Measurements from ENCODE around the gene ACTN4.

Gene ACTN4

DNA sequence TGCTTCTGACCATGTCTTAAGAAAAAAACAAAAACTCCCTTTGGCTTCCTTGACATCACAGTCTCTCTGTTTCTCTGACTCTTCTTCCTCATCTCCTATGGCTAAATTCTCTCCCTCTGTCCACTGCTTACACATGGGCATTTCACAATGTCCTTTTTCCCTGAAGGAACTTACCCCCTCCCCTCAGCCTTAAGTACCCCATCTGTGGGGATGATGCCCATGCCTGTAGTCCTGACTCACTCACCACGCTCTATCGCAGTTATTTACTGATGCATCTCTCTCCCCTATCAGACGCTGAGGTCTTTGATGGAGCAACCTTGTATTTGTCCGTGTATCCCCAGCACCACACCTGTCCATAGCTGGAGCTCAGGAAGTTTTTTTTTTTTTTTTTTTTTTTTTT is 32.4 kb downstream of the ACTN4 start:
- H3F3A ChIP-seq (ENCODE audit: low read depth) = no peaks in the 10 kb centered on the region
- H3K9me3 ChIP-seq (ENCODE audit: insufficient read depth, low read depth, low read length) = no peaks in the 10 kb centered on the region
- no peaks in the 10 kb centered on the region for H3K9me2 ChIP-seq (replicated peaks; ENCODE audit: low read depth, low read length)
- H3K27me3 ChIP-seq (ENCODE audit: insufficient read depth, low read length, poor library complexity, severe bottlenecking) = no peaks in the 10 kb centered on the region
- peaks cover 35% of the 10 kb centered on the region for H4K20me1 ChIP-seq (ENCODE audit: insufficient read depth, low read length, poor library complexity, severe bottlenecking)
- peaks cover 18% of the 10 kb centered on the region; the same call in 1 of the 2 replicates for H3K36me3 ChIP-seq (ENCODE audit: insufficient read depth, low read length)
- no peak overlapping the region for H2AFZ ChIP-seq (ENCODE audit: low read length)
- peaks cover 84% of the 10 kb centered on the region for H3K4me1 ChIP-seq (ENCODE audit: insufficient read depth, low read length, poor library complexity, severe bottlenecking)
- H3K9ac ChIP-seq (ENCODE audit: low read depth, low read length, poor library complexity, severe bottlenecking) = no peak overlapping the region
- H3K79me2 ChIP-seq (ENCODE audit: insufficient read depth, low read length) = peaks cover 100% of the 10 kb centered on the region
- no peak overlapping the region for H3K4me2 ChIP-seq (ENCODE audit: low read depth, low read length, poor library complexity, severe bottlenecking)
- H3K4me3 ChIP-seq (ENCODE audit: low read length, poor library complexity, severe bottlenecking) = no peak overlapping the region
- TF ChIP-seq EZH2phosphoT487 (IDR thresholded peaks at IDR 0.05; ENCODE audit: borderline replicate concordance) = no peak
- TF ChIP-seq, protein P1, sequence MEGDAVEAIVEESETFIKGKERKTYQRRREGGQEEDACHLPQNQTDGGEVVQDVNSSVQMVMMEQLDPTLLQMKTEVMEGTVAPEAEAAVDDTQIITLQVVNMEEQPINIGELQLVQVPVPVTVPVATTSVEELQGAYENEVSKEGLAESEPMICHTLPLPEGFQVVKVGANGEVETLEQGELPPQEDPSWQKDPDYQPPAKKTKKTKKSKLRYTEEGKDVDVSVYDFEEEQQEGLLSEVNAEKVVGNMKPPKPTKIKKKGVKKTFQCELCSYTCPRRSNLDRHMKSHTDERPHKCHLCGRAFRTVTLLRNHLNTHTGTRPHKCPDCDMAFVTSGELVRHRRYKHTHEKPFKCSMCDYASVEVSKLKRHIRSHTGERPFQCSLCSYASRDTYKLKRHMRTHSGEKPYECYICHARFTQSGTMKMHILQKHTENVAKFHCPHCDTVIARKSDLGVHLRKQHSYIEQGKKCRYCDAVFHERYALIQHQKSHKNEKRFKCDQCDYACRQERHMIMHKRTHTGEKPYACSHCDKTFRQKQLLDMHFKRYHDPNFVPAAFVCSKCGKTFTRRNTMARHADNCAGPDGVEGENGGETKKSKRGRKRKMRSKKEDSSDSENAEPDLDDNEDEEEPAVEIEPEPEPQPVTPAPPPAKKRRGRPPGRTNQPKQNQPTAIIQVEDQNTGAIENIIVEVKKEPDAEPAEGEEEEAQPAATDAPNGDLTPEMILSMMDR (conservative IDR thresholded peaks at IDR 0.05; ENCODE audit: low read length) = no peak

GRCh38 chr19:38682195-38682867 is 34.9 kb downstream of the ACTN4 start:
- H3K4me1 ChIP-seq (ENCODE audit: insufficient read depth, low read length, poor library complexity, severe bottlenecking) = peaks cover 88% of the 10 kb centered on the region
- peak overlapping the region; percentile 17 for H3K9ac ChIP-seq (ENCODE audit: low read depth, low read length, poor library complexity, severe bottlenecking)
- no peak overlapping the region for H3K4me3 ChIP-seq (ENCODE audit: low read length, poor library complexity, severe bottlenecking)
- H3K9me2 ChIP-seq (replicated peaks; ENCODE audit: low read depth, low read length) = no peaks in the 10 kb centered on the region
- H3K36me3 ChIP-seq (ENCODE audit: insufficient read depth, low read length) = peaks cover 11% of the 10 kb centered on the region; the same call in 1 of the 2 replicates
- no peaks in the 10 kb centered on the region for H3F3A ChIP-seq (ENCODE audit: low read depth)
- H3K9me3 ChIP-seq (ENCODE audit: insufficient read depth, low read depth, low read length) = no peaks in the 10 kb centered on the region
- H4K20me1 ChIP-seq (ENCODE audit: insufficient read depth, low read length, poor library complexity, severe bottlenecking) = peaks cover 28% of the 10 kb centered on the region
- H2AFZ ChIP-seq (ENCODE audit: low read length) = no peak overlapping the region
- peak overlapping the region; percentile 54 for H3K4me2 ChIP-seq (ENCODE audit: low read depth, low read length, poor library complexity, severe bottlenecking)
- no peaks in the 10 kb centered on the region for H3K27me3 ChIP-seq (ENCODE audit: insufficient read depth, low read length, poor library complexity, severe bottlenecking)
- no peak for TF ChIP-seq EZH2phosphoT487 (IDR thresholded peaks at IDR 0.05; ENCODE audit: borderline replicate concordance)
- TF ChIP-seq, protein P1 (conservative IDR thresholded peaks at IDR 0.05; ENCODE audit: low read length) = no peak
- H3K79me2 ChIP-seq (ENCODE audit: insufficient read depth, low read length) = peaks cover 100% of the 10 kb centered on the region

- Histone ChIP-seq H3K4me2 (ENCODE audit: low read depth, low read length, poor library complexity, severe bottlenecking) (peak overlapping the region; percentile 54), H3K4me1 (ENCODE audit: insufficient read depth, low read length, poor library complexity, severe bottlenecking) (peaks cover 91% of the 10 kb centered on the region), H3K79me2 (ENCODE audit: insufficient read depth, low read length) (peaks cover 100% of the 10 kb centered on the region), H3F3A (ENCODE audit: low read depth) (no peaks in the 10 kb centered on the region), H3K9ac (ENCODE audit: low read depth, low read length, poor library complexity, severe bottlenecking) (peak overlapping the region; percentile 17), H3K9me3 (ENCODE audit: insufficient read depth, low read depth, low read length) (no peaks in the 10 kb centered on the region), H3K36me3 (ENCODE audit: insufficient read depth, low read length) (peaks cover 13% of the 10 kb centered on the region; the same call in 1 of the 2 replicates), H4K20me1 (ENCODE audit: insufficient read depth, low read length, poor library complexity, severe bottlenecking) (peaks cover 31% of the 10 kb centered on the region), H3K4me3 (ENCODE audit: low read length, poor library complexity, severe bottlenecking) (peak overlapping the region; percentile 8), H3K27me3 (ENCODE audit: insufficient read depth, low read length, poor library complexity, severe bottlenecking) (no peaks in the 10 kb centered on the region), H3K9me2 (replicated peaks; ENCODE audit: low read depth, low read length) (no peaks in the 10 kb centered on the region), H2AFZ (ENCODE audit: low read length) (no peak overlapping the region)
- TF ChIP-seq EZH2phosphoT487 (IDR thresholded peaks at IDR 0.05; ENCODE audit: borderline replicate concordance) = no peak
- TF ChIP-seq, protein P1 (conservative IDR thresholded peaks at IDR 0.05; ENCODE audit: low read length) = no peak
Measured at GRCh38 chr19:38682872-38683392, 35.5 kb downstream of the ACTN4 start.
